GM19452 (cell line): ENCODE measurements around the gene C2CD4C.
"Not testable (repeated sequence)": the region's sequence is repeated elsewhere in the genome, so short reads cannot be mapped to it uniquely, and the experiment has no call there.

Experiments
- ATAC-seq: cut with Tn5 transposase; IDR thresholded peaks from one replicate; pipeline ENCODE4 v1.9.1; 2021; ENCODE audit not compliant: unreplicated experiment

C2CD4C gene

DNA sequence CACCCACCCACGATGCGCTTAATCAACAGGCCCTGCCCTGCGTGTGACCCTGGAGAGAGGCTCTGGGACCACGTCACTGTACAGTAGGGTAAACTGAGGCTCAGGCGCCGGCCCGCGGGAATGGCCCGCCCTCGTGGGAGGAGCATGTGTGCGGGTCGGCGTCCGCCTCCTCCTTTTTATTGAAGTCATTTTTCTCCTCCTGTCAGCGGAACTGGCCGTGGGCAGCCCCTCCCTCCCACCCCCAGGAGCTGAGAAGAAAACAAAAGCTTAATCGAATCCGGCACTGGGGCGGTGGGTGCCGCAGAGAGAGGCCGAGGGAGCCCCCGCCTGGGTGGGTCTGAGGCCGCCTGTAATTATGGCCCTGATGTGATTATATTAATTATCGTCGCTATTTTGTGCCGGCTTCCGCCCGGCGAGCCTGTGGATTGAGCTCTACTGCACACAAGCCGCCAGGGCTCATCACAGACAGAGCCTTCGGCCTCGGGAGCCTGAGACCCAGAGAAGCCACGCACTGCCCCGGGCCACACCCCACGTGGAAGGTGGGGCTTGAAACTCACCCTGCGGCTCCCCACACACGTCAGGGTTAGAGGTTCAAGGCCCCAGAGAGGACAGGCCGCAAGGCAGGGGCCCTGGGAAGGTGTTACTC, 7.0 kb downstream of the C2CD4C start:
- no peak for ATAC-seq

DNA sequence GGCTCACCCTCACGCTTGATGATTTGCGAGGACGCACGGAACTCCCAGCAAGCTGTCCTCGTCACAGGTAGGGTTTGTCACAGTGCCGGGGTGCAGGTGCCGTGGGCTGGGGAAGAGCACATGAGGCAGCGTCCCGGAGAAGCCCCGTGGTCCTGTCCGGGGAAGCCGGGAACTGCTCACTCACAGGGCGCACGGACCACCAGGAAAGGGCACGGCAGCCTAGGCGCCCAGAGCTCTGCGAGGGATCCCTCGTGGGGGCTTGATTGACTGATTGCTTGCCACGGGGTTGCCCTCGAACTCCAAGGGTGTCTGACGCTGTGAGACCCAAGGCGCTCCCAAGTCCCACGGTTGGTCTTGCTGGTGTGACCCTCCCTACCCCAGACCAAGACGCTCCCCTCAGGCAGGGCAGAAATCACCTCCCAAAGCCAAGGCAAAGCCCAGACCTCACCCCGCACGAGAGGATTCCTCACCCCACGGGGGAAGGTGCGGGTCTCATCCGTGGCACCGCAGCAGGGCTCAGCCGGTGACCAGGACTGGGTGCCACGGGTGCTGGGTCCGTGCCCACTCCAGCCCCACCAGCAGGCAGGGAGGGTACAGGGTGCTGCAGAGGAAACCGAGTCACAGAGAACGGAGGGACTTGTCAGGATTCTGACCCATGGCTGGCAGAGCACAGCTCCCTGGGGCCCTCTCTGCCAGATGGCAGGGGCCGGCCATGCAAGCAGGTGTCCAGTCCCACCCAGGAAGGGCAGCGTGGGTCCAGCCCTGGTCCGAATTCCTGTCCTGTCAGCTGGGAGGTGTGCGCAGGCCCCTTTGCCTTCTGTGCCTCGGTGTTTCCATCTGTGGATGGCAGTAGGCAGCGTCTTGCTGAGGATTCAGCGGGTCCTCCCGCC, 7.7 kb downstream of the C2CD4C start:
- no peak for ATAC-seq

DNA sequence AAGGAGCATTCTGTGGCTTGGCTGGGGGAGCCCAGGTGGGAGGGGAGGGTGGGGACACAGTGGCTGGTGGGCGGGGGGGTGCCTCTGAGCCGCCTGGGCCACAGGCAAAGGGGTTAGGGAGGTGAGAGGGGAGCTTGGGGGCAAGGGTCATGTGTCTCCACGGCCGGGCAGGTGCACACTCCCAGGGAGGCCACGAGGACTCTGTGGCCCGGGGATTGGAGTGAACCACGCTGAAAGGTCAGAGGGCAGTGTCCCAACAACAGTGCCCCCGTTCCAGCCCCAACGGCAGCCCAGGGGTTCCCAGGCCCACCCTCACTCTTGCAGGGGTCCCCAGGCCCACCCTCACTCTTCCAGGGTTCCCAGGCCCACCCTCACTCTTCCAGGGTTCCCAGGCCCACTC, 9.6 kb downstream of the C2CD4C start:
- ATAC-seq: no peak

DNA sequence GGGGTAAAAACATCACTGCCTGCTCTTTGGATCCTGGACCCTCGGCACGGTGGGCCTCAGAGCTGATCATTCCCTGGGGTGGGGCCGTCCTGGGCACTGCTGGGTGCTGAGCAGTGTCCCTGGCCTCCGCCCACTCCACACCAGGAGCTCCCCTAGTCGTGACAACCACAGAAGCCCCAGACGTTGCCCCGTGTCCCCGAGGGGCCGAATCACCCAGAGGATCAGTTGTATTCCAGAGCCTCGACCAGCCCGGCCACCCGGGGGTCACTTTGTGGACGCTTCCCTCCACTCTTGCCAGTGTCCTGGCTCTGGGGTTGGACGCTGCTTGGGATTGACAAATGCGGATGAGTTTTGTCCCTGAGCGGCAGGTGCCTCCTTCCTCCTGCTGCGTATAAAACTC, 10.2 kb downstream of the C2CD4C start:
- ATAC-seq: no peak

DNA sequence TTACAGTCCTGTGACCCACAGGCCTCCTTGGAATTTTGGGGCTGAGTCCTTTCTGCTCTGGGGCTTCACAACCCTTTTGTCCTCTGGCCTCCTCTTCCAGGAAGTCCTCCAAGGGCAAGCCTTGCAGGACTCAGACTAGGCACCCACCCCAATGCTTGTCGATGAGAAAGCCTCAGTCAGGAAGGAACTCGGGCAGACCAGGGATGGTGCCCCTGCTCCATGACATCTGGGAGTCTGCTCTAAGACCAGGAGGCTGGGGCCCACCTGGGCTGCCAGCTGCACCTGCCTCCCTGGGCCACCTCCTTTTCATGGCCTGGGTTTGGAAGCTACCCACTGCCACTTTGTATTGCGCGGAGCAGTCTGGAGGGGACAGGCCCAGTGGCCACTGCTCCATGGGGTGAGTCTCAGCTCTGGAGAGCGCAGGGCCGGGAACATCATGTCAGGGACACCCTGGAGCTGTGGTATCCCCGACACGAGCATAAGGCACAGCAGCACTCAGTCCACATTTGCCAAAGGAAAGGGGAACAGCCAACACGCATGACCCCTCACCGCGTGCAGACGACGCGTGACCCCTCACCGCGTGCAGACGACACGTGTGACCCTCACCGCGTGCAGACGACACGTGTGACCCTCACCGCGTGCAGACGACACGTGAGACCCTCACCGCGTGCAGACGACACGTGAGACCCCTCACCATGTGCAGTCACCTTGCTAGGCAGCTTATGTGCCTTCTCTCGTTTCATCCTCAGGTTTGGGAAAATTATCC, 10.8 kb downstream of the C2CD4C start:
- ATAC-seq: no peak

DNA sequence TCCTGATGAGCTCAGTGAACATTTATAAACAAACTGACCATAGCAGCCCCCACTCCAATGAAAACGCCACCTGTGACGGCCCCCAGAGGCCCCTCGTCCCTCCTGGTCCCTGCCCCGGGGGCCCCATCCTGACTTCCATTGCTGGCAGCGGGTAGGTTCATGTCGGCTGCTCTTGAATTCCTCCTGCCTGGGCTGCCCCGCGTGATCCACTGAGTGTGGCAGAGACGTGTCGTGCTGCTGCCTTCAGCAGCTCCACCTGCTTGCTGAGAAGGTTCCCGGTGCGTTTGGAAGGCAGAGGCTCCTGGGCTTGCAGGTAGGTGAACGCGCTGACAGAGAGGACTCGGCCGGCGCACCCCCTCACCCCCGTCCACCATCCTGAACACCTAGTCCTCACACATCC, 11.6 kb downstream of the C2CD4C start:
- no peak for ATAC-seq

DNA sequence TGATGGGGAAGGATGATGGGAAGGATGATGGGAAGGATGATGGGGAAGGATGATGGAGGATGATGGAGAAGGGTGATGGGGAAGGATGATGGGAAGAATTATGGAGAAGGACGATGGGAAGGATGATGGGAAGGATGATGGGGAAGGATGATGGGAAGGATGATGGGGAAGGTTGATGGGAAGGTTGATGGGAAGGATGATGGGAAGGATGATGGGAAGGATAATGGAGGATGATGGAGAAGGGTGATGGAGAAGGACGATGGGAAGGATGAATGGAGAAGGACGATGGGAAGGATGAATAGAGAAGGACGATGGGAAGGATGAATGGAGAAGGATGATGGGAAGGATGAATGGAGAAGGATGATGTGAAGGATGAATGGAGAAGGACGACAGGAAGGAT, 13.5 kb downstream of the C2CD4C start:
- ATAC-seq: no peak

DNA sequence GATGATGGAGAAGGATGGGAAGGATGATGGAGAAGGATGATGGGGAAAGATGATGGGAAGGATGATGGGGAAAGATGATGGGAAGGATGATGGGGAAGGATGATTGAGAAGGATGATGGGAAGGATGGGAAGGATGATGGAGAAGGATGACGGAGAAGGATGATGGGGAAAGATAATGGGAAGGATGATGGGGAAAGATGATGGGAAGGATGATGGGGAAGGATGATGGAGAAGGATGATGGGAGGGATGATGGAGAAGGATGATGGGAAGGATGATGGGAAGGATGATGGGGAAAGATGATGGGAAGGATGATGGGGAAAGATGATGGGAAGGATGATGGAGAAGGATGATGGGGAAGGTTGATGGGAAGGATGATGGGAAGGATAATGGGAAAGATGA, 14.1 kb downstream of the C2CD4C start:
- ATAC-seq: not testable (repeated sequence)

DNA sequence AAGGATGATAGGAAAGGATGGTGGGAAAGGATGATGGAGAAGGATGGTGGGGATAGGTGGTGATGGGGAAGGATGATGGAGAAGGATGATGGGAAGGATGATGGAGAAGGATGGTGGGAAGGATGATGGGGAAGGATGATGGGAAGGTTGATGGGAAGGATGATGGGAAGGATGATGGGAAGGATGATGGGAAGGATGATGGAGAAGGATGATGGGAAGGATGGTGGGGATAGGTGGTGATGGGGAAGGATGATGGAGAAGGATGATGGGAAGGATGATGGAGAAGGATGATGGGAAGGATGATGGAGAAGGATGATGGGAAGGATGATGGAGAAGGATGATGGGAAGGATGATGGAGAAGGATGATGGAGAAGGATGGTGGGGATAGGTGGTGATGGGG, 15.4 kb downstream of the C2CD4C start:
- not testable (repeated sequence) for ATAC-seq

DNA sequence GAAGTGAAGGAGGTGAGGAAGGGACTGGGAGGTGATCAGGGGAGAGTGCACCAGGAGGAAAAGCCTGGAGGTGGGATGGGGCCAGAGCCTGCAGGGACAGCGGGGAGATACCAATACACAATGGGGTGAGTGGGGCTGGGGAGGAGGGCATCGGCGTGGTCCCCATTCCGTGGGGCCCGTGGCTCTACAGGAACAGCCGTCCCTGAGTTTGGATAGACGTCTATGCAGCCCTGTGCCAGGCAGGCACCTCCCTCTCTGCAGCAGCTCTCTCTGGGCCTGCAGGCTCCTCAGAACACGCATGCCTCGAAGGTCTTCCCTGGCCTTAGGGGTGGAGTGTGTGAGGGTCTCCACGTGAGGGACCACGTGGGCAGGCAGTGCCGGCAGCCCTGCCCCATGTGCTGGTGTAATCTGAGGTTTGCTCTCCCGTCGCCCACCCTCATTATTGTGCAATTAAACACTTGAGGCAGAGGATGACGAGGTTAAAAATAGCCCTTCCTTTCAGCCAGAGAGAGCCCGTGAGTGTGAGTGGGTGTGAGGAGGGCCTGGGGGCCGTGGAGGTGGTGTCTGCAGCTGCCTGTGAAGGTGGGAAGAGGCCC, 16.5 kb downstream of the C2CD4C start:
- no peak for ATAC-seq

DNA sequence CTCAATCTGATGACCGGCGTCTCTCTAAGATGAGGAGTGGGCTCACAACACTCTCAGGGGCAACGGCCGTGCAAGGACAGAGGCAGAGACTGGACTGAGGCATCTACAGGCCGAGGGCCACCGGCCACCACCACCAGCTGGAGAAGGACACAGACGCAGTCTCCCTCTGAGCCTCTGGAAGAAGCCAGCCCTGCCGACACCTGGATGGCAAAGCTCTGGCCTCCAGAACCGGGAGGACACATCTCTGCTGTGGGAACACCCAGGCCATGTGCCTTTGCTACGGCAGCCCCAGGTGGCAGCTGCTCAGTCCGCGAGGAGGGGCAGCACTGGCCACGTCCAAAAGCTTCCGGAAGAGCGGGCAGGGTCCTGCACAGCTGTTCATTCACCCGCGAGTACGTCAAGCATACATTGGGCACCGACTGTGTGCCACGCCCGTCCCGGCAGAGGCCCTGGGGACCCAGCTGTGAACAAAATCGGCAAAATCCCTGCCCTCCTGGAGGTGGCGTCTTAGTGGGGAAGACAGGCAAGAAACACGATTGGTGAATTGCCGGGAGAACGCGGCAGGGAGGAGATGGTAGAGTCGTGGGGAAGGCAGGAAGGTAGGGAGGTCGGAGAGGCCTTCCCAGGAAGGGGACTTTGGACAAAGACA, 17.1 kb downstream of the C2CD4C start:
- no peak for ATAC-seq

DNA sequence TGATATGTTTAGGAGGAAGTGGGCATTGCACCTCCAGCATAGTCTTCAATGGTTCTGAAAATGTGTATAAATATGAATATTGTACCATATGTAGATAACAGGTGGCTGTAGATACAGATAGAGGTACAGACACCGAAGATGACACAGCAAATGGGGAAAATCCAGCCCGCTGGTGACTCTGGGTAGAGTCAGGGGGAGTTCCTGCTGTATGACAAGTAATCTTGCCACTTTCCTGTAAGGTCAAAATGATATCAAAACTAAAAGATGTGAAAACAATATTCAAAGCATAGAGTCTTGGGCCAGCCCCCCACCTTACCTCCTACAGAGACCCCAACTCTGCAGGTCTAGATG, 17.8 kb downstream of the C2CD4C start:
- ATAC-seq: no peak

DNA sequence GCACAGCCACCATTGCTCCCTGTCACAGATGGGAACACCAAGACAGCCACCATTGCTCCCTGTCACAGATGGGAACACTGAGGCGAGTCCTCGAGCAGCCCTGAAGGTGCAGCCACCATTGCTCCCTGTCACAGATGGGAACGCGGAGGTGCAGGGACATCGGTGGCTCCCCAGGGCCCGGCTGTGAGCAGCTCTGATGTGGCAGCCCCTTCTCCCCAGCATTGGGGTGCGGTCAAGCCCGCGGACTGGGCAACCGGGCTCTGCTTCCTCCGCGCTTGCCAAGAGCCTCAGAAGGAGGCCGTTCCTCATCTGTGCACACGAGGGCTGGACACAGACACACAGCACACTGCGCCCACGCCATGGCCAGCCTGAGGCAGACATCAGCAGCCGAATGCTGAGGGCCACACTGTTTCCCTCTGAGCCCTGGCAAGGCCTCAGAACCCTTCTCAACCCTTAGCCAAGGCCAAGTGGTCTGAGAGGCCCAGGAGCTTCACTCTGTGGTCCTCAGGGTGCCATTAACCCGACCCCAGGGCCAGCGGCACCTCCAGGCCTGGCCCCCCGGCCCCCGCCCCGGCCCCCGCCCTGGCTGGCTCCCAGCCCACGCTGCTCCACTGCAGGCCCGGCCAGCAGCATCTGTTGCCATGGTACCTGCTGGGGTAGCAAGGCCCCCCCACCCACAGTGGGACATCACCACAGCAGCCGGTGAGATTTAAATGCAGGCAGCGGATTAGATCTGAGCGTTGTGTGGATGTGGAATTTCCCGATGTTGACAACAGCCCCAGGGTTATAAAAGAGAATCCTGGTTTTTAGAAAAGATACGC, 18.4 kb downstream of the C2CD4C start:
- no peak for ATAC-seq

DNA sequence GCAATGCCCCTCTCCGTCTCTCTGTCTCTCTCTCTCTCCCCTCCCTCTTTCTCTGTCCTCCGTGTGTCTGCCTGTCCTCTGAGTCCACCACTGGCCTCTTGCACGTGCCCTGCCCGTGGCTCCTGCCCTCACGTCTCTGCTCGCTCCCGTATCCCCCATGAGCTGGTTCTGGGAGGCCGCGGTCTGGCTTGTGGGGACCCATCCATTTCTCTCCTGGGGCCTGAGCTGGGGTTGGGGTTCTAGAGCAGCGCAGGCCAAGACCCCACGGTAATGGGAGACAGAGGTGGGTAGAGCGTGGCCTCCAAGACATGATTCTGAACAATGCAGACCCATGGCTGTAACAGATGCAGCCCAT, 19.0 kb downstream of the C2CD4C start:
- ATAC-seq: no peak

DNA sequence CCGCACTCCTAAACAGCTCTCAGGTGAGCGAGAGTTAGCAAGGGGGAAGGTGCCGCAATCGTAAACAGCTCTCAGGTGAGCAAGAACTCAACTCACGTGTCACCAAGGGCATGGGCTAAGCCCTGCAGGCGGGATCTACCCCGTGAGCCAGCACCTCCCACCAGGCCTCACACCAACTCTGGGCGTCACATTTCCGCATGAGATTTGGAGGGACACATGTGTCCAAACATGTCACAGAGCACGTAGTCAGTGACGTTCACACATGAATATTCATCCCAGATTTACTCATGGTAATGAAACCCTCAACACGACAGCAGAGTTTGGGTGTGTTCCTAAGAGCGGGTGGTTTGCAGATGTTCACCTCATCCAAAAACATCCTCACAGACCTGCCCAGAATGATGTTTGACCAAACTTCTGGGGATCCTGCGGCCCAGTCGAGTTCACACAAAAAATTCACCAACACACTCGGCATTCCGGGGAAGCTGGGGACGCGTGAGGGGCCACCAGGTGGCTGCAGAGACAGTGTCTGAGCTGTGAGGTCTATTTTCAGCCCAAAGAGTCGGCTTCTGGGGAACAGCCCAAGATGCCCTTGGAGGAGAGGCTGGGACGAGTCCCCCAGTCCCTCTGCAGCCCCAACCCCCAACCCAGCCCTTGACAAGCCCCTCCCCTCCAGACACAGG, 19.6 kb downstream of the C2CD4C start:
- ATAC-seq: no peak

DNA sequence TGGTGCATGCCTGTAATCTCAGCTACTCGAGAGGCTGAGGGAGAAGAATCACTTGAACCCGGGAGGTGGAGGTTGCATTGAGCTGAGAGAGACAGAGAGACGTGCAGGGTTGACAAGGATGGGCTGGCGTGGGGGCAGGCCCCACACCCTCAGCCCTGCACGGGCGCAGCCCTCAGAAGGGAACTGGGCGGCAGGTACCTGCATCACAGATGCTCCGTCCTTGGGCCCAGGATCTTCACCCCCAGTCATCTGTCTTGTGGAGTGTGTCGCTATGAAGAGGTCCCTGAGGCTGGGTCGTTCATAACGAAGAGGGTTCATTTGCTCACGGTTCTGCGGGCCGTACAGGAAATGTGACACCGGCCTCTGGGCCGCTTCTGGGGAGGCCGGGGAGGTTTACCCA, 20.3 kb downstream of the C2CD4C start:
- ATAC-seq: no peak

DNA sequence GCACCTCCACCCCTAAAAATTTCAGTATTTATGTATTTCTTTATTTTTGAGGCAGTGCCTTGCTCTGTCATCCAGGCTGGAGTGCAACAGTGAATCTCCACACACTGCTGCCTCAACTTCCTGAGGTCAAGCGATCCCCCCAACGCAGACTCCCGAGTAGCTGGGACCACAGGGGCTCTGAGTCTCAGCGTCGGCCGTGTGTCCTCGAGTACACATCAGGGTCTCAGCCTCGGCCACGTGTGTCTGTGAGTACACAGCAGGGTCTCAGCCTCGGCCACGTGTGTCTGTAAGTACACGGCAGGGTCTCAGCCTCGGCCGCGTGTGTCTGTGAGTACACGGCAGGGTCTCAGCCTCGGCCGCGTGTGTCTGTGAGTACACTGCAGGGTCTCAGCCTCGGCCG, 21.2 kb downstream of the C2CD4C start:
- no peak for ATAC-seq

DNA sequence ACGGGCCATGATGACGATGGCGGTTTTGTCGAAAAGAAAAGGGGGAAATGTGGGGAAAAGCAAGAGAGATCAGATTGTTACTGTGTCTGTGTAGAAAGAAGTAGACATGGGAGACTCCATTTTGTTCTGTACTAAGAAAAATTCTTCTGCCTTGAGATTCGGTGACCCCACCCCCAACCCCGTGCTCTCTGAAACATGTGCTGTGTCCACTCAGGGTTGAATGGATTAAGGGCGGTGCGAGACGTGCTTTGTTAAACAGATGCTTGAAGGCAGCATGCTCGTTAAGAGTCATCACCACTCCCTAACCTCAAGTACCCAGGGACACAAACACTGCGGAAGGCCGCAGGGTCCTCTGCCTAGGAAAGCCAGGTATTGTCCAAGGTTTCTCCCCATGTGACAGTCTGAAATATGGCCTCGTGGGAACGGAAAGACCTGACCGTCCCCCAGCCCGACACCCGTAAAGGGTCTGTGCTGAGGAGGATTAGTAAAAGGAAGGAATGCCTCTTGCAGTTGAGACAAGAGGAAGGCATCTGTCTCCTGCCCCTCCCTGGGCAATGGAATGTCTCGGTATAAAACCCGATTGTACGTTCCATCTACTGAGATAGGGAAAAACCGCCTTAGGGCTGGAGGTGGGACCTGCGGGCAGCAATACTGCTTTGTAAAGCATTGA, 22.2 kb downstream of the C2CD4C start:
- not testable (repeated sequence) for ATAC-seq

DNA sequence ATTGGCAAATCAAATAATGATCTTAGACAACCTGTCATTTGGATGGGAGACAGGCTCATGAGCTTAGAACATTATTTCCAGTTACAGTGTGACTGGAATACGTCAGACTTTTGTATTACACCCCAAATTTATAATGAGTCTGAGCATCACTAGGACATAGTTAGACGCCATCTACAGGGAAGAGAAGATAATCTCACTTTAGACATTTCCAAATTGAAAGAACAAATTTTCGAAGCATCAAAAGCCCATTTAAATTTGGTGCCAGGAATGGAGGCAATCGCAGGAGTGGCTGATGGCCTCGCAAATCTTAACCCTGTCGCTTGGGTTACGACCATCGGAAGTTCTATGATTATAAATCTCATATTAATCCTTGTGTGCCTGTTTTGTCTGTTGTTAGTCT, 22.8 kb downstream of the C2CD4C start:
- ATAC-seq: not testable (repeated sequence)
